Activated CD8-positive, alpha-beta memory T cell treated with anti-CD3 and anti-CD28 coated beads for 24 hours (primary cell): ENCODE results near the gene MED19.
A peak's percentile ranks its signal among the peaks of the same experiment; 100 is the strongest.
"Not testable (repeated sequence)": the region's sequence is repeated elsewhere in the genome, so short reads cannot be mapped to it uniquely, and the experiment has no call there.

ENCODE experiments used
- DNase-seq: peaks from one replicate; pipeline ENCODE4 v3.0.0-alpha.2; 2020

MED19 gene

GRCh38 chr11:57704932-57705331, 7.1 kb downstream of the MED19 start:
- DNase-seq, result no peak

- DNase-seq, result no peak
These were observed 8.7 kb downstream of the MED19 start for GRCh38 chr11:57703341-57703740.

GRCh38 chr11:57700425-57700824, 11.6 kb downstream of the MED19 start:
- no peak for DNase-seq

GRCh38 chr11:57699813-57700212, 12.2 kb downstream of the MED19 start:
- DNase-seq, result no peak

GRCh38 chr11:57698843-57699365, 13.1 kb downstream of the MED19 start:
- no peak for DNase-seq

GRCh38 chr11:57690474-57690873, 21.5 kb downstream of the MED19 start:
- DNase-seq, result not testable (repeated sequence)

GRCh38 chr11:57681168-57681567, 30.8 kb downstream of the MED19 start:
- DNase-seq, result no peak

- no peak for DNase-seq
These were observed 31.5 kb downstream of the MED19 start for GRCh38 chr11:57680552-57680874.

- DNase-seq, result no peak
These were observed 32.6 kb downstream of the MED19 start for GRCh38 chr11:57679396-57679795.

- no peak for DNase-seq
These were observed 36.7 kb downstream of the MED19 start for GRCh38 chr11:57675176-57675941.

- DNase-seq, result no peak
These were observed 37.8 kb downstream of the MED19 start for GRCh38 chr11:57674251-57674650.

GRCh38 chr11:57668434-57668782, 43.6 kb downstream of the MED19 start:
- no peak for DNase-seq

GRCh38 chr11:57667736-57668433, 44.1 kb downstream of the MED19 start, which contains the start of gene ZDHHC5:
Gene ZDHHC5, plus strand, starts transcription at chr11:57668114. Its CDS starts 4,977 bp downstream, at chr11:57673091.
- DNase-seq, result peak; percentile 98

GRCh38 chr11:57667117-57667735, 44.8 kb downstream of the MED19 start:
- peak; percentile 90 for DNase-seq

- DNase-seq, result no peak
These were observed 48.0 kb downstream of the MED19 start for GRCh38 chr11:57663975-57664374.

- no peak for DNase-seq
These were observed 49.1 kb downstream of the MED19 start for GRCh38 chr11:57662893-57663292.

- no peak for DNase-seq
These were observed 52.3 kb downstream of the MED19 start for GRCh38 chr11:57659669-57660068.

GRCh38 chr11:57658023-57658361, 54.0 kb downstream of the MED19 start:
- no peak for DNase-seq

- peak; percentile 99 for DNase-seq
These were observed 54.6 kb downstream of the MED19 start, which contains the start of gene CLP1 for GRCh38 chr11:57657194-57658022. Gene CLP1, plus strand, starts transcription at chr11:57657762. Its CDS starts 1,715 bp downstream, at chr11:57659477.

GRCh38 chr11:57656885-57657193, 55.2 kb downstream of the MED19 start:
- no peak for DNase-seq
